Measurements from ENCODE around the gene ADAM10. TPM values are rescaled to one million over a fixed set of nuclear protein-coding genes. Genes with fewer than 3 reads are reported as not detected.

The ADAM10 gene
- total RNA-seq, 1 experiment from 2014 or later, result 133 TPM

DNA sequence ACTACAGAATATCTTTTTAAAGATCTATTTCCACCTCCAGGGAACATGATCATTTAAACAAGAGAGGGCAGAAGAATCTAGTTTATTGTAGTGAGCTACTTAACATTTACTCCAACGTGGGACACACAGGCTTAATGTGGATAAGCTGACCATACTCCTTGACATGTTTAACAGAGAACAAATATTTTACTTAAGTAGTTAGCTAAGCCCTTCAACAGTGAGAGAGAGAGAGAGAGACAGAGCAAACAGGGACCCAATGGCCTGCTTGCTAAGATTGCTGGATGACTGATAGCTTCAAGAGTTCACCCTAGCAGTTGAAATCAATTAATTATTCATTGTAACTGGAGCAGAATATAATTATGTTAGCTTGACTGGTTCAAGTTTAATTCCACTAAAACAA, 158.6 kb downstream of the ADAM10 start:
- peaks cover 4% of the 10 kb centered on the region for H3K36me3 Mint-ChIP-seq
- TF ChIP-seq, protein P1, sequence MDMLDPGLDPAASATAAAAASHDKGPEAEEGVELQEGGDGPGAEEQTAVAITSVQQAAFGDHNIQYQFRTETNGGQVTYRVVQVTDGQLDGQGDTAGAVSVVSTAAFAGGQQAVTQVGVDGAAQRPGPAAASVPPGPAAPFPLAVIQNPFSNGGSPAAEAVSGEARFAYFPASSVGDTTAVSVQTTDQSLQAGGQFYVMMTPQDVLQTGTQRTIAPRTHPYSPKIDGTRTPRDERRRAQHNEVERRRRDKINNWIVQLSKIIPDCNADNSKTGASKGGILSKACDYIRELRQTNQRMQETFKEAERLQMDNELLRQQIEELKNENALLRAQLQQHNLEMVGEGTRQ (CRISPR knock-in tag; IDR thresholded peaks at IDR 0.05), result no peak
- TF ChIP-seq, protein P2, sequence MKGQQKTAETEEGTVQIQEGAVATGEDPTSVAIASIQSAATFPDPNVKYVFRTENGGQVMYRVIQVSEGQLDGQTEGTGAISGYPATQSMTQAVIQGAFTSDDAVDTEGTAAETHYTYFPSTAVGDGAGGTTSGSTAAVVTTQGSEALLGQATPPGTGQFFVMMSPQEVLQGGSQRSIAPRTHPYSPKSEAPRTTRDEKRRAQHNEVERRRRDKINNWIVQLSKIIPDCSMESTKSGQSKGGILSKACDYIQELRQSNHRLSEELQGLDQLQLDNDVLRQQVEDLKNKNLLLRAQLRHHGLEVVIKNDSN (CRISPR knock-in tag; IDR thresholded peaks at IDR 0.05), result no peak
- H3K9me3 Mint-ChIP-seq, result no peaks in the 10 kb centered on the region
- H3K27me3 Mint-ChIP-seq (ENCODE audit: low read depth), result no peaks in the 10 kb centered on the region
- H3K4me3 Mint-ChIP-seq, result no peak overlapping the region
- CTCF ChIA-PET, result interaction anchor here (0.8 to 1.0 kb wide), 2 partner anchors 363 to 369 kb away, joined by 3 read pairs; no protein-coding TSS in a partner anchor
- H3K27ac Mint-ChIP-seq, result no peak overlapping the region
- H3K4me1 Mint-ChIP-seq, result no peaks in the 10 kb centered on the region
- ATAC-seq, result no peak
- DNase-seq (ENCODE audit: low spot score), result no peak
- POLR2A ChIA-PET, result interaction anchor here (1.6 kb wide), 1 partner anchor 180 kb away, joined by 3 read pairs; the partner anchor contains the start of gene MINDY2

DNA sequence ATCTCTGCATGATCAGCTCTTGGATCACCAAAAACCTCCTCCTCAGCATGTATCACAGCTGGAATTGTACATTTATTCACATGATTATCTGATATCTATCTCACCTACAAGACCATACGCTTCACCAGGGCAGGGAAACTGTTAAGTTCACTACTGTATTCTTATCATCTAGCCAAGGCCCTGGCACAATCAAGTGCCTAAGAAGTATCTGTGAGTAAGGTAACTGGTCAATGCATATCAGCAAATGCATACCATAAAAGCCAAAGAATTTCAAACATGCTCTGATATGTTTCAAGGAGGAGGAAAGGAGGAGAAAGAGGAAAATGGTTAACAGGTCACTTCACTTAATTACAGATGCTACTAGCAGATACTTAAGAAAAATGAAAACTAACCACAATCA, 159.3 kb downstream of the ADAM10 start:
- TF ChIP-seq, protein P3, sequence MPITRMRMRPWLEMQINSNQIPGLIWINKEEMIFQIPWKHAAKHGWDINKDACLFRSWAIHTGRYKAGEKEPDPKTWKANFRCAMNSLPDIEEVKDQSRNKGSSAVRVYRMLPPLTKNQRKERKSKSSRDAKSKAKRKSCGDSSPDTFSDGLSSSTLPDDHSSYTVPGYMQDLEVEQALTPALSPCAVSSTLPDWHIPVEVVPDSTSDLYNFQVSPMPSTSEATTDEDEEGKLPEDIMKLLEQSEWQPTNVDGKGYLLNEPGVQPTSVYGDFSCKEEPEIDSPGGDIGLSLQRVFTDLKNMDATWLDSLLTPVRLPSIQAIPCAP (CRISPR knock-in tag; IDR thresholded peaks at IDR 0.05), result no peak
- TF ChIP-seq FOXK1 (CRISPR knock-in tag; IDR thresholded peaks at IDR 0.05) (no peak), TP53 (CRISPR knock-in tag; IDR thresholded peaks at IDR 0.05) (no peak), JAZF1 (CRISPR knock-in tag; IDR thresholded peaks at IDR 0.05) (no peak), NR1H2 (CRISPR knock-in tag; IDR thresholded peaks at IDR 0.05) (no peak), ZNF263 (CRISPR knock-in tag; IDR thresholded peaks at IDR 0.05; ENCODE audit: low read depth) (no peak), ZNF138 (CRISPR knock-in tag; conservative IDR thresholded peaks at IDR 0.05) (no peak)
- TF ChIP-seq, protein P4, sequence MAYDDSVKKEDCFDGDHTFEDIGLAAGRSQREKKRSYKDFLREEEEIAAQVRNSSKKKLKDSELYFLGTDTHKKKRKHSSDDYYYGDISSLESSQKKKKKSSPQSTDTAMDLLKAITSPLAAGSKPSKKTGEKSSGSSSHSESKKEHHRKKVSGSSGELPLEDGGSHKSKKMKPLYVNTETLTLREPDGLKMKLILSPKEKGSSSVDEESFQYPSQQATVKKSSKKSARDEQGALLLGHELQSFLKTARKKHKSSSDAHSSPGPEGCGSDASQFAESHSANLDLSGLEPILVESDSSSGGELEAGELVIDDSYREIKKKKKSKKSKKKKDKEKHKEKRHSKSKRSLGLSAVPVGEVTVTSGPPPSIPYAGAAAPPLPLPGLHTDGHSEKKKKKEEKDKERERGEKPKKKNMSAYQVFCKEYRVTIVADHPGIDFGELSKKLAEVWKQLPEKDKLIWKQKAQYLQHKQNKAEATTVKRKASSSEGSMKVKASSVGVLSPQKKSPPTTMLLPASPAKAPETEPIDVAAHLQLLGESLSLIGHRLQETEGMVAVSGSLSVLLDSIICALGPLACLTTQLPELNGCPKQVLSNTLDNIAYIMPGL (CRISPR knock-in tag; IDR thresholded peaks at IDR 0.05), result no peak
- TF ChIP-seq, protein P5, sequence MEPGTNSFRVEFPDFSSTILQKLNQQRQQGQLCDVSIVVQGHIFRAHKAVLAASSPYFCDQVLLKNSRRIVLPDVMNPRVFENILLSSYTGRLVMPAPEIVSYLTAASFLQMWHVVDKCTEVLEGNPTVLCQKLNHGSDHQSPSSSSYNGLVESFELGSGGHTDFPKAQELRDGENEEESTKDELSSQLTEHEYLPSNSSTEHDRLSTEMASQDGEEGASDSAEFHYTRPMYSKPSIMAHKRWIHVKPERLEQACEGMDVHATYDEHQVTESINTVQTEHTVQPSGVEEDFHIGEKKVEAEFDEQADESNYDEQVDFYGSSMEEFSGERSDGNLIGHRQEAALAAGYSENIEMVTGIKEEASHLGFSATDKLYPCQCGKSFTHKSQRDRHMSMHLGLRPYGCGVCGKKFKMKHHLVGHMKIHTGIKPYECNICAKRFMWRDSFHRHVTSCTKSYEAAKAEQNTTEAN (CRISPR knock-in tag; IDR thresholded peaks at IDR 0.05), result no peak
- TF ChIP-seq, protein P6, sequence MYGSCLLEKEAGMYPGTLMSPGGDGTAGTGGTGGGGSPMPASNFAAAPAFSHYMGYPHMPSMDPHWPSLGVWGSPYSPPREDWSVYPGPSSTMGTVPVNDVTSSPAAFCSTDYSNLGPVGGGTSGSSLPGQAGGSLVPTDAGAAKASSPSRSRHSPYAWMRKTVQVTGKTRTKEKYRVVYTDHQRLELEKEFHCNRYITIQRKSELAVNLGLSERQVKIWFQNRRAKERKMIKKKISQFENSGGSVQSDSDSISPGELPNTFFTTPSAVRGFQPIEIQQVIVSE (CRISPR knock-in tag; IDR thresholded peaks at IDR 0.05; ENCODE audit: borderline replicate concordance), result no peak
- TF ChIP-seq, protein P7, sequence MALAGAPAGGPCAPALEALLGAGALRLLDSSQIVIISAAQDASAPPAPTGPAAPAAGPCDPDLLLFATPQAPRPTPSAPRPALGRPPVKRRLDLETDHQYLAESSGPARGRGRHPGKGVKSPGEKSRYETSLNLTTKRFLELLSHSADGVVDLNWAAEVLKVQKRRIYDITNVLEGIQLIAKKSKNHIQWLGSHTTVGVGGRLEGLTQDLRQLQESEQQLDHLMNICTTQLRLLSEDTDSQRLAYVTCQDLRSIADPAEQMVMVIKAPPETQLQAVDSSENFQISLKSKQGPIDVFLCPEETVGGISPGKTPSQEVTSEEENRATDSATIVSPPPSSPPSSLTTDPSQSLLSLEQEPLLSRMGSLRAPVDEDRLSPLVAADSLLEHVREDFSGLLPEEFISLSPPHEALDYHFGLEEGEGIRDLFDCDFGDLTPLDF (CRISPR knock-in tag; IDR thresholded peaks at IDR 0.05), result no peak
- TF ChIP-seq, protein P8, sequence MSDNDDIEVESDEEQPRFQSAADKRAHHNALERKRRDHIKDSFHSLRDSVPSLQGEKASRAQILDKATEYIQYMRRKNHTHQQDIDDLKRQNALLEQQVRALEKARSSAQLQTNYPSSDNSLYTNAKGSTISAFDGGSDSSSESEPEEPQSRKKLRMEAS (CRISPR knock-in tag; IDR thresholded peaks at IDR 0.05), result no peak
- TF ChIP-seq, protein P2 (CRISPR knock-in tag; IDR thresholded peaks at IDR 0.05), result no peak
- no peak overlapping the region for H3K4me3 Mint-ChIP-seq
- CTCF ChIA-PET, result interaction anchor here (0.6 to 2.1 kb wide), 3 partner anchors 15 to 362 kb away, joined by 3 to 7 read pairs (median 4); no protein-coding TSS in a partner anchor
- no peaks in the 10 kb centered on the region for H3K9me3 Mint-ChIP-seq
- H3K27ac Mint-ChIP-seq, result no peak overlapping the region
- peaks cover 4% of the 10 kb centered on the region for H3K36me3 Mint-ChIP-seq
- DNase-seq (ENCODE audit: low spot score), result no peak
- H3K27me3 Mint-ChIP-seq (ENCODE audit: low read depth), result no peaks in the 10 kb centered on the region
- POLR2A ChIA-PET, result no interaction called here
- peaks cover 3% of the 10 kb centered on the region for H3K4me1 Mint-ChIP-seq
- ATAC-seq, result no peak
